Measurements from ENCODE around the gene ADCY3. TPM values are rescaled to one million over a fixed set of nuclear protein-coding genes. Genes with fewer than 3 reads are reported as not detected.

ADCY3 gene
- total RNA-seq, 3 donors from 2014 or later (not counting 1 experiment from before 2014, with no cell fraction given) = 5.4 to 9.2 (median 7.6) TPM

- Histone ChIP-seq H3K4me1 (ENCODE audit: control insufficient read depth, insufficient read depth, low read length) (peaks cover 7% of the 10 kb centered on the region), H3K27me3 (ENCODE audit: control insufficient read depth, insufficient read depth, low read length) (no peaks in the 10 kb centered on the region), H3K4me3 (ENCODE audit: low read length) (no peak overlapping the region), H3K9me3 (ENCODE audit: control insufficient read depth, insufficient read depth, low read length) (no peaks in the 10 kb centered on the region), H3K27ac (ENCODE audit: low read length) (no peak overlapping the region), H3K36me3 (ENCODE audit: control insufficient read depth, insufficient read depth, low read length) (no peaks in the 10 kb centered on the region)
- Mint-ChIP-seq H3K27ac (no peak overlapping the region), H3K9me3 (no peaks in the 10 kb centered on the region), H3K36me3 (no peaks in the 10 kb centered on the region), H3K27me3 (ENCODE audit: low read depth in 2 of 2) (no peaks in the 10 kb centered on the region), H3K4me3 (no peak overlapping the region), H3K4me1 (peaks cover 25 to 32% of the 10 kb centered on the region in 2 donors)
- no peak for TF ChIP-seq CTCF (IDR thresholded peaks at IDR 0.05)
- ATAC-seq (no peak), DNase-seq (no peak)
- WGBS (ENCODE audit: insufficient coverage) = 93% methylated on average over 2 of the region's 2 CpGs
- intact Hi-C loops (cut with micrococcal nuclease) = loop anchor here (10.0 kb wide), 1 partner anchor 177 kb away; the partner anchor contains the start of gene DNAJC27
These were observed 122.4 kb downstream of the ADCY3 start for GRCh38 chr2:24797644-24798043.

GRCh38 chr2:24793761-24794435 is 126.1 kb downstream of the ADCY3 start:
- Histone ChIP-seq H3K36me3 (ENCODE audit: control insufficient read depth, insufficient read depth, low read length) (no peaks in the 10 kb centered on the region), H3K27me3 (ENCODE audit: control insufficient read depth, insufficient read depth, low read length) (no peaks in the 10 kb centered on the region), H3K27ac (ENCODE audit: low read length) (peak overlapping the region; percentile 91), H3K4me1 (ENCODE audit: control insufficient read depth, insufficient read depth, low read length) (peaks cover 7% of the 10 kb centered on the region), H3K4me3 (ENCODE audit: low read length) (peak overlapping the region; percentile 78), H3K9me3 (ENCODE audit: control insufficient read depth, insufficient read depth, low read length) (no peaks in the 10 kb centered on the region)
- Mint-ChIP-seq H3K4me3 (peak overlapping the region; percentile 97), H3K4me1 (peaks cover 31 to 41% of the 10 kb centered on the region in 2 donors), H3K36me3 (peaks cover 2% of the 10 kb centered on the region), H3K9me3 (no peaks in the 10 kb centered on the region), H3K27ac (peak overlapping the region; percentile 96 to 99), H3K27me3 (ENCODE audit: low read depth in 2 of 2) (no peaks in the 10 kb centered on the region)
- WGBS (ENCODE audit: insufficient coverage) = 13% methylated on average over 14 of the region's 14 CpGs
- ATAC-seq = no peak
- intact Hi-C loops (cut with micrococcal nuclease) = loop anchor here (2.0 to 10.0 kb wide), 4 partner anchors 47 to 181 kb away; partner anchors contain the start of gene DNAJC27
- DNase-seq = peak in 1 of 2 donors; percentile 9
- TF ChIP-seq CTCF (IDR thresholded peaks at IDR 0.05) = no peak

DNA sequence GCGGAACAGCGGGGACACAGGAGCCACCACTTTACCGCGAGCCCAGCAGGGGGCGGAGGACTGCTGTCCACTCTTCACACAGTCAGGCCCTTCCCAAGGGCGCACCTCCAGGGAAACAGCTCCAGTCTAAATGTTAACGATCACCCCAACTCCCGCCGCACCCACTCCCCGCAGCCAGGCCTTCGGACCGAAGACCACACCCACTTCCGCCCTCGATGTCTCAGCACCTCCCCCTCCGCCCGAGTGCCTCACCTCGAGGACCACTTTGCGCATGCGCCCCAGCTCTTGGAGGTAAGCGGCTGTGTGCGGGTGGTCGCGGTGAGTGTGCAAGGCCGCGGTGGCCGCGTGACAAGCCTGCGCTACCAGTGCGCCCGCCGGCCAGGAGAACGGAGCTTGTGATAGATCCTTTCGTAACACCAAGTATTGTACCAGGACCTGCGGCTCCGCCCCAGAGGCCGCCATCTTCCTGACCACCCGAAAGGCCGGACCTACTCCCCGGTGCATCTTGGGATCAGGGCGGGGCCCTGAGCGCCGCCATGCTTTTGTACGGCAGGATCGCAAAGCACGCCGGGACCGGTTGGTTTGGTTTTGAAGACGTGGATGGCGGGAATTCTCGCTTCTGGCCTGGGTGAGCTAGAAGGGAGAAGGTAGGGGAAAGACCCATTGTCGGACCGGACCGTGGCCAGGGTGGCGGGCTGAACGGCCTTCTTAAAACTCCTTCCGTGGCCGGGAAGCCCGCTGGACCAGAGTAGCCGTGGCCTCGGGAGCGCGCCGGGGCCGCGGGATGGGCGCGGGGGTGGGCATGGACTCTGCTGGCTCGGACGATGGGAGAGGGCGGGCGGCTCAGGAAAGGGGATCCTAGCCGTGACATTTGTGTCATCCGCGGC is 126.9 kb downstream of the ADCY3 start, which contains the start of the genes CENPO and PTRHD1:
TSS of gene CENPO (plus strand) at position 552 of the 887 bp plus-strand sequence. CDS start 495 bp downstream, outside the sequence.
TSS of gene PTRHD1 (minus strand) at position 518 of the 887 bp plus-strand sequence. CDS start at position 504, 14 bp downstream.
- H3K4me1 Mint-ChIP-seq = peaks cover 31 to 41% of the 10 kb centered on the region in 2 donors
- H3K27ac ChIP-seq (ENCODE audit: low read length) = peak within 1 kb of the TSS; percentile 91

More for the DNA sequence above, 126.9 kb downstream of the ADCY3 start, which contains the start of the genes CENPO and PTRHD1:
- H3K9me3 ChIP-seq (ENCODE audit: control insufficient read depth, insufficient read depth, low read length) = no peaks in the 10 kb centered on the region
- H3K36me3 ChIP-seq (ENCODE audit: control insufficient read depth, insufficient read depth, low read length) = no peaks in the 10 kb centered on the region
- H3K4me1 ChIP-seq (ENCODE audit: control insufficient read depth, insufficient read depth, low read length) = peaks cover 7% of the 10 kb centered on the region
- H3K4me3 ChIP-seq (ENCODE audit: low read length) = peak within 1 kb of the TSS; percentile 78
- H3K4me3 Mint-ChIP-seq = peak within 1 kb of the TSS; percentile 97
- TF ChIP-seq CTCF (IDR thresholded peaks at IDR 0.05) = peak; percentile 52
- H3K9me3 Mint-ChIP-seq = no peaks in the 10 kb centered on the region
- WGBS (ENCODE audit: insufficient coverage) = under 1% methylated on average over 74 of the region's 74 CpGs
- peak; percentile 96 to 99 (median 97) for ATAC-seq
- intact Hi-C loops (cut with micrococcal nuclease) = loop anchor here (2.0 to 10.0 kb wide), 4 partner anchors 46 to 182 kb away; partner anchors contain the start of gene DNAJC27
- no peaks in the 10 kb centered on the region for H3K27me3 ChIP-seq (ENCODE audit: control insufficient read depth, insufficient read depth, low read length)
- H3K27me3 Mint-ChIP-seq (ENCODE audit: low read depth in 2 of 2) = no peaks in the 10 kb centered on the region
- peak; percentile 93 to 98 for DNase-seq
- peak within 1 kb of the TSS; percentile 96 to 99 for H3K27ac Mint-ChIP-seq
- peaks cover 8% of the 10 kb centered on the region for H3K36me3 Mint-ChIP-seq
